ENCODE measurements around the gene RNASET2. TPM values are rescaled to one million over a fixed set of nuclear protein-coding genes. Genes with fewer than 3 reads are reported as not detected.

Gene RNASET2
- polyA plus RNA-seq, 3 donors = 432 to 562 (median 493) TPM

- H3K36me3 ChIP-seq (replicated peaks in 1 of 2; ENCODE audit: control insufficient read depth in 1 of 2, insufficient read depth in 2 of 2, low read length in 2 of 2) = peaks cover 0 to 5% of the 10 kb centered on the region in 2 donors
- WGBS (ENCODE audit: insufficient coverage) = 7% methylated on average over 4 of the region's 13 CpGs
- peaks cover 45 to 53% of the 10 kb centered on the region in 2 donors for H3K4me1 ChIP-seq (ENCODE audit: control insufficient read depth in 1 of 2, insufficient read depth in 2 of 2, low read length in 2 of 2)
- H3K36me3 Mint-ChIP-seq = peaks cover 6 to 16% of the 10 kb centered on the region in 2 donors
- peak overlapping the region; percentile 92 for H3K9ac ChIP-seq (ENCODE audit: insufficient read depth, low read length, poor library complexity, severe bottlenecking)
- peaks cover 37% of the 10 kb centered on the region for H3K79me2 ChIP-seq (ENCODE audit: insufficient read depth, low read length)
- H3K27me3 Mint-ChIP-seq (ENCODE audit: low read depth in 3 of 3) = peaks cover 0 to 11% (median 3%) of the 10 kb centered on the region in 3 donors
- H3K9me3 ChIP-seq (replicated peaks in 1 of 2; ENCODE audit: control insufficient read depth in 1 of 2, insufficient read depth in 1 of 2, low read length in 2 of 2) = peaks cover 0 to 5% of the 10 kb centered on the region in 2 donors
- no peak for TF ChIP-seq CTCF (IDR thresholded peaks at IDR 0.05)
- H3K4me1 Mint-ChIP-seq = peaks cover 43% of the 10 kb centered on the region
- H2AFZ ChIP-seq (ENCODE audit: insufficient read depth, low read depth, low read length, poor library complexity, severe bottlenecking) = peak overlapping the region; percentile 78
- intact Hi-C loops (cut with micrococcal nuclease) = loop anchor here (5.0 to 10.0 kb wide), 3 partner anchors 133 to 334 kb away; partner anchors contain the start of gene RPS6KA2 (in 2 of the 2)
- H3K27me3 ChIP-seq (ENCODE audit: control insufficient read depth in 2 of 2, insufficient read depth in 2 of 2, low read length in 2 of 2) = no peaks in the 10 kb centered on the region
- peak overlapping the region; percentile 73 to 90 for H3K4me3 Mint-ChIP-seq
- peaks cover 19% of the 10 kb centered on the region for H4K20me1 ChIP-seq (ENCODE audit: insufficient read depth, low read length)
- peak overlapping the region; percentile 18 to 64 (median 21) for H3K4me3 ChIP-seq (replicated peaks in 1 of 3; ENCODE audit: low read depth in 2 of 3, low read length in 3 of 3)
- H3K4me2 ChIP-seq (replicated peaks; ENCODE audit: extremely low read depth, low read length, poor library complexity, severe bottlenecking) = peak overlapping the region; percentile 70
- H3K27ac Mint-ChIP-seq = peak overlapping the region; percentile 98 to 100 (median 100)
- H3K9me3 Mint-ChIP-seq = peaks cover 6 to 20% (median 13%) of the 10 kb centered on the region in 7 donors
- DNase-seq = peak; percentile 87 to 91 (median 88)
- H3K27ac ChIP-seq (ENCODE audit: low read depth in 1 of 2, low read length in 2 of 2) = peak overlapping the region; percentile 99 to 100
Observed at GRCh38 chr6:166958926-166959861, 2.8 kb upstream of the RNASET2 start.

- no peak for DNase-seq
- H2AFZ ChIP-seq (ENCODE audit: insufficient read depth, low read depth, low read length, poor library complexity, severe bottlenecking) = no peak overlapping the region
- Mint-ChIP-seq H3K9me3 (peaks cover 3 to 8% (median 3%) of the 10 kb centered on the region in 7 donors), H3K4me3 (peak overlapping the region; percentile 93 to 97), H3K27me3 (ENCODE audit: low read depth in 3 of 3) (peaks cover 0 to 8% (median 3%) of the 10 kb centered on the region in 3 donors), H3K36me3 (peaks cover 21 to 31% of the 10 kb centered on the region in 2 donors), H3K27ac (peak overlapping the region; percentile 98 to 100 (median 100)), H3K4me1 (peaks cover 58% of the 10 kb centered on the region)
- WGBS (ENCODE audit: insufficient coverage) = 51% methylated on average over 4 of the region's 5 CpGs
- no peak for TF ChIP-seq CTCF (IDR thresholded peaks at IDR 0.05)
- H3K79me2 ChIP-seq (ENCODE audit: insufficient read depth, low read length) = peaks cover 52% of the 10 kb centered on the region
- H3K9me3 ChIP-seq (replicated peaks in 1 of 2; ENCODE audit: control insufficient read depth in 1 of 2, insufficient read depth in 1 of 2, low read length in 2 of 2) = no peaks in the 10 kb centered on the region
- H3K4me1 ChIP-seq (ENCODE audit: control insufficient read depth in 1 of 2, insufficient read depth in 2 of 2, low read length in 2 of 2) = peaks cover 58 to 68% of the 10 kb centered on the region in 2 donors
- peaks cover 34% of the 10 kb centered on the region for H4K20me1 ChIP-seq (ENCODE audit: insufficient read depth, low read length)
- no peaks in the 10 kb centered on the region for H3K27me3 ChIP-seq (ENCODE audit: control insufficient read depth in 2 of 2, insufficient read depth in 2 of 2, low read length in 2 of 2)
- peak overlapping the region; percentile 92 for H3K9ac ChIP-seq (ENCODE audit: insufficient read depth, low read length, poor library complexity, severe bottlenecking)
- H3K27ac ChIP-seq (ENCODE audit: low read depth in 1 of 2, low read length in 2 of 2) = peak overlapping the region; percentile 99 to 100
- H3K36me3 ChIP-seq (replicated peaks in 1 of 2; ENCODE audit: control insufficient read depth in 1 of 2, insufficient read depth in 2 of 2, low read length in 2 of 2) = peaks cover 6 to 19% of the 10 kb centered on the region in 2 donors
- intact Hi-C loops (cut with micrococcal nuclease) = loop anchor here (2.0 to 10.0 kb wide), 4 partner anchors 41 to 333 kb away; partner anchors contain the start of genes CEP43 (in 2 of the 2) and RPS6KA2 (in 2 of the 2)
- H3K4me3 ChIP-seq (replicated peaks in 1 of 3; ENCODE audit: low read depth in 2 of 3, low read length in 3 of 3) = peak overlapping the region; percentile 85 to 97 (median 95)
- peak overlapping the region; percentile 95 for H3K4me2 ChIP-seq (replicated peaks; ENCODE audit: extremely low read depth, low read length, poor library complexity, severe bottlenecking)
Observed at GRCh38 chr6:166957805-166958076, 1.4 kb upstream of the RNASET2 start.

Measured in CD14-positive monocyte (primary cell).